T47D (cell line): ENCODE measurements around the gene C2orf81.
A peak's percentile ranks its signal among the peaks of the same experiment; 100 is the strongest.
"Not testable (repeated sequence)": the region's sequence is repeated elsewhere in the genome, so short reads cannot be mapped to it uniquely, and the experiment has no call there.

ENCODE experiments used
- DNase-seq, 2 experiments: peaks; one replicate each; pipeline versions ENCODE4 v3.0.0 to v3.0.0-alpha.2; 2011 to 2012; ENCODE audit warnings: low read depth in 1 of 2, low spot score in 1 of 2
- JUND ChIP-seq: IDR thresholded peaks from 2 replicates; pipeline ENCODE4 v1.6.1; 2012; ENCODE audit warnings: low read depth
- in situ Hi-C: cut with HindIII; loops from 2 replicates; pipeline ENCODE4 v1.10.0; 2016; ENCODE audit warnings: low sequenced_read_pairs, low pct_unique_long_range_greater_than_20kb

Gene C2orf81

DNA sequence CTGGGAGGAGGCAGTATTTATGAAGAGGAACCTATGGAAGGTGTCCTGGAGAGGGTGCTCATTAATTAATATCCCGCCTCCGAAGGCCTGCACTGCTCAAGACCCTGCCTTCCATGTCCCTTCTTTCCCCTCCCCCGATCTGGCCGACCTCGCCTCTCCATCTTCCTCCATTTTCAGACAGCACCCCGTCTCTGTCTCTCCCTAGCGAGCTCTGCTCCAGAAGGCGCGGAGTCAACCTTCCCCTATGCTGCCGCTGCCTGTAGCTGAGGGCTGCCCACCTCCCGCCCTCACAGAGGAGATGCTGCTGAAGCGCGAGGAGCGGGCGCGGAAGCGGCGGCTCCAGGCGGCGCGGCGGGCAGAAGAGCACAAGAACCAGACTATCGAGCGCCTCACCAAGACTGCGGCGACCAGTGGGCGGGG is 35.7 kb upstream of the C2orf81 start:
- in situ Hi-C loops: no loop called here
- no peak for TF ChIP-seq JUND
- no peak for DNase-seq

DNA sequence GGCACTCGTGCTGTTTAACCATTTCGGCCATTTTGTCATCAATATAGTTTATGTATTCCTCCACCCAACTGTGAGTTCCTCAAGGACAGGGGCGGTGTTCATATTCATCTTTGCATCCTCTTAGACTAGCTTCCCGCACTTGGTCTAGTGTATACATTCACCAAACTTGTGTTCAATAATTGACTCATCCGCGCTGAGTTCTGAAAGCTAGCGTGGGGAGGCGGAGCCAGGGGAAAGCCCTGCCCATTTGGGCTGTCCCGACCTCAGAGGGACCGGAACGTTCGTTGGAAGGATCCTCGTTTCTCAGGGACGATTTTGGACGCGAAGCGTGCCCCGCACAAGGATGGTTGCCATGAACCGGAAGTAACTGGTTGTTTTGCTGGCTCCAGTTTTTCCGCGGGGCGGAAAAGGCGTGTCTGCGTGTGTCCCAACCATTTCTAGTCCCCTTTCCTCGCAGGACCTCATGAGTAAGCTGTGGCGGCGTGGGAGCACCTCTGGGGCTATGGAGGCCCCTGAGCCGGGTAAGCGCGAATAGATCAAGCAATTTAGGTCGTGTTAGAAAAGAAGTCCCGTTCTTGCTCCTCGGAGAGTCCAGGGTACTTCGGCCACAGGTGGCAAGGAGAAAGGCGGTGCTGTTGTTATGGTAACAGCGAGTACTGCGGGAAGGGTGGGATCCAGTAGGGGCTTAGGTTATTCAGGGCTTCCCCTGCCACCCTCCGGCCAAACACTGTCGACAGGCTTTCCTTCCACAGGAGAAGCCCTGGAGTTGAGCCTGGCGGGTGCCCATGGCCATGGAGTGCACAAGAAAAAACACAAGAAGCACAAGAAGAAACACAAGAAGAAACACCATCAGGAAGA is 33.5 kb upstream of the C2orf81 start, which contains the start of gene INO80B:
Gene INO80B (plus strand): TSS at position 434 of the 858 bp plus-strand sequence. CDS start 30 bp downstream, at position 464.
- no peak for TF ChIP-seq JUND
- peak; percentile 59 to 97 for DNase-seq
- in situ Hi-C loops: no loop called here

GRCh38 chr2:74450570-74451190 is 29.3 kb upstream of the C2orf81 start:
- no peak for TF ChIP-seq JUND
- in situ Hi-C loops: no loop called here
- DNase-seq: no peak

DNA sequence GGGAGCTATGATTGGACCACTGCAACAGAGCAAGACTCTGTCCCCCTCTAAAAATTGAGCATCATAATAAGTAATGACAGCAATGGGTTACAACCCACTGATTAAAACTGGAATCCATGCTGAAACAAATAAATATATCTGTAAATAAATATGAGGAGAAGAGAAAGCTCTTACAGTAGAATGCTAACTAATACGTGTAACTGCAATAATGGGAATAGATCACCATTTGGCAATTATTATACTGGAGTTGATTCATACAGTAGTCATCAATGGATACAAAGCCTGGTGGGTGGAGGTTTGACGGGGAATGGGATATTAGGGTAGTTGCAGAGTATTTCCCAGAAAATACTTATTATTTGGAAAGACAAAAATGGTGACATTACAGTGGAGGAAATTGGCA is 27.4 kb upstream of the C2orf81 start:
- no peak for DNase-seq
- in situ Hi-C loops: no loop called here
- TF ChIP-seq JUND: no peak

- TF ChIP-seq JUND: no peak
Observed at GRCh38 chr2:74447230-74447999, 26.0 kb upstream of the C2orf81 start.

DNA sequence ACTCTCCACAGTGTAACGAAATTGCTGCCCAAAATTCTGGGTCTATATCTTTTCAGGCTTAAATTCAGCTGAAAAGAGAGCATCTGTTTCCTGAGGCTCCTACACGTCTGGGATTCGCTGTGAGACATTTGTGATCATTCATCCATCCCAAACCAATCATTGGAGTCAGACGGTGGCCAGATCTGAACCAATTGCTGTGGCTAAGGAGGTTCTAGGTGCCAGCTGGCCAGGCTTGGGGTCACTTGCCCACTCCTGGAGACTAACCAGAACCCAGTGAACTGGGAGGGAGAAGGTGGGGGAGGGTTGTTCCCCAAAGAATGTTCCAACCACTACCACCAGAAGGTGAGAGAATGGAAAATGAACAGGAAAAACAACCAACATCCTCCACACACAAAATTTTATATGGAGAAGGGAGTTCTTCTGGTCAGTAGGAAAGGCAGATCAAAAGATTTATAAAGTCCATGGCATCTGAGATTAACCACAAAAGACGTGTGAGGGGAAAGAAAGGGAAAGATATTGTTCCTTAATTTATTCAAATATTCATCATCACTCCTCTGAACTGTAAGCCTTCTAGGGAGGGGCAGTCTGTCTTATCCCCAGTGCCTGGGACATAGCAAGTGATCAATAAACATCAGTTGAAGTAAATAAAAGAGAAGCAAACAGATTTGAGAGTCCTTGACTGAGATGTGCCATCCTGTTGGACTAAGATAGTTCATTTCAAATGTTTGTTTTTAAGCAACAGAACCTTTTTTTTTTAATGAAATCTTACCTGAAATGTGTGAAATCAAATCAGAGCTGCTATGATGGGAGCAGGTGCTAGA is 23.3 kb upstream of the C2orf81 start:
- TF ChIP-seq JUND: no peak
- in situ Hi-C loops: no loop called here
- DNase-seq: no peak

More at GRCh38 chr2:74447230-74447999, 26.0 kb upstream of the C2orf81 start:
- DNase-seq: no peak
- in situ Hi-C loops: no loop called here

- DNase-seq, in situ Hi-C loops: not testable (repeated sequence)
Observed at GRCh38 chr2:74442483-74443297, 21.3 kb upstream of the C2orf81 start.

DNA sequence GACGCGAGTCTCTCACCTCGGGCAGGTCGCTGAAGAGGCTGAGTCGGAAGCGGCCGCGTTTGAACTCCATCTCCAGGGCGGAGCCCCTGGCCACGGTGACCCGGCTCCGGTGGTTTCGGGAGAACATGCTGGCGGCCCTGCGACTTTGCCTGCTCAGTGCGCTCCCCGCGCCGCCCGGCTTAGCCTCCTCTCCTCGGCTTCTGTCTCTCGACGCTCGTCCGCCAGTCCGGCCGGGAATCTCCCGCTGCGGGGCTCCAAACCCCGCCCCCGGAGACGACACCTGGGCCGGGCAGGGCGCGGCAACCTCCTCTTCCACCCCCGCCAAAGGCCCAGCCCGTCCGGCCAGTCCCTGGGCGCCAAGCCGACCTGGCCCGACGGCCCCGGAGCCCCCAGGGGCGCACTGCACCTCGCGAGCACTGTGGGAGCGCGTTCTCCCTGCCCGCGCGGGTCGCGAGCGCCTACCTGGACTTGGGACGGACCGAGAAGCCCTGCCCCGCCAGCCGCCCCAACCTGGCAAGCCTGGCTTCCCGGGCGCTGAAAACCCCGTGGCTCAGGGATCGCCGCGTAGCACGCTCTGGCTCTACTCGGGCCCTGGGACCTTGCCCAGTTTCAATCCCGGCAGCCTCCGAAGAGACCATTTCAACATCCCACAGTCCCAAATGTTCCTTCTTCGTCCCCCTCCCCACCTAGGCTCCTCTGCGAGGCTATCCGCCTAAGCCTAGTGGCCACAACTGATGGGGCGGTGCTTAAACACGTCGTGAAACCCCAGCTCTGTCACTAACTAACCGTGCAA is 20.5 kb upstream of the C2orf81 start, which contains the start of gene RTKN:
Gene RTKN (minus strand): TSS at position 248 of the 793 bp plus-strand sequence. CDS start 121 bp downstream, at position 127.
- DNase-seq: peak; percentile 77 to 91
- no peak for TF ChIP-seq JUND
- in situ Hi-C loops: no loop called here

GRCh38 chr2:74441170-74441689 is 19.8 kb upstream of the C2orf81 start:
- no peak for TF ChIP-seq JUND
- in situ Hi-C loops: no loop called here
- DNase-seq: peak in 1 of 2 experiments; percentile 32
